Measurements from ENCODE around the gene TMEM97. TPM values are rescaled to one million over a fixed set of nuclear protein-coding genes. Genes with fewer than 3 reads are reported as not detected.

The TMEM97 gene
- total and polyA plus RNA-seq, 9 donors = 18.7 to 93.0 (median 26.0) TPM

GRCh38 chr17:28342313-28342712, 23.3 kb downstream of the TMEM97 start:
- no peaks in the 10 kb centered on the region for H3K9me3 ChIP-seq
- H3K36me3 ChIP-seq = no peaks in the 10 kb centered on the region
- no peak overlapping the region for H3K27ac ChIP-seq
- peaks cover 14% of the 10 kb centered on the region for H3K4me1 ChIP-seq (ENCODE audit: insufficient read depth)
- intact Hi-C loops (cut with DNase I) = no loop called here
- WGBS, 3 donors = 80 to 89% (median 85%) methylated on average over 14 of the region's 14 CpGs
- H3K4me3 ChIP-seq = no peak overlapping the region
- TF ChIP-seq EP300 (IDR thresholded peaks at IDR 0.05) (no peak), POLR2A (IDR thresholded peaks at IDR 0.05) (no peak), CTCF (IDR thresholded peaks at IDR 0.05) (no peak)
- no peak for DNase-seq
- no peaks in the 10 kb centered on the region for H3K27me3 ChIP-seq

- 67 to 81% (median 68%) methylated on average over 10 of the region's 10 CpGs for WGBS, 3 donors
- no peak for DNase-seq
- Histone ChIP-seq H3K4me1 (ENCODE audit: insufficient read depth) (peaks cover 23% of the 10 kb centered on the region), H3K9me3 (no peaks in the 10 kb centered on the region), H3K27ac (no peak overlapping the region), H3K4me3 (no peak overlapping the region), H3K36me3 (no peaks in the 10 kb centered on the region), H3K27me3 (no peaks in the 10 kb centered on the region)
- intact Hi-C loops (cut with DNase I) = no loop called here
- TF ChIP-seq POLR2A (IDR thresholded peaks at IDR 0.05) = no peak
- TF ChIP-seq CTCF (IDR thresholded peaks at IDR 0.05) = no peak
- no peak for TF ChIP-seq EP300 (IDR thresholded peaks at IDR 0.05)
Measured at GRCh38 chr17:28343491-28343932, 24.5 kb downstream of the TMEM97 start.

DNA sequence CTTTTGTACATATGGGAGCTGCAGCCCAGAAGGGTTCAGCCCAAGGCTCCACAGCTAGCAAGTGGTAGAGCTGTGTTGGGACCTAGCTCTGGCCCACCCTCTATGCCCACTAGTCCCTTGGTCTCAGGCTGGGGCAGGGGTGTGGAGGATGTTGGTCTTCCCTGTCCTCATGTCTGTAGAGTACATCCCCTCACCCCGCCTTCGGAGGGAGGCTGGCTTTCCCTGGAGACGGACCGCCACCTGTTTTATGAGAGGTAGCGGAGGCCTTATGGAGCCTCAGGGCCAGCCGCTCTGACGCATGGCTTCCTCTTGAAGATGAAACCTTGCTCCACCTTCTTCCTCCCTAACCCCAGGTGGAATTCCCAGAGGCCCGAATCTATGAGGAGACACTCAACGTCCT, 25.0 kb downstream of the TMEM97 start:
- Histone ChIP-seq H3K9me3 (no peaks in the 10 kb centered on the region), H3K4me3 (no peak overlapping the region), H3K4me1 (ENCODE audit: insufficient read depth) (peaks cover 23% of the 10 kb centered on the region), H3K27me3 (no peaks in the 10 kb centered on the region), H3K36me3 (no peaks in the 10 kb centered on the region), H3K27ac (no peak overlapping the region)
- 93 to 96% (median 93%) methylated on average over 9 of the region's 9 CpGs for WGBS, 3 donors
- DNase-seq = no peak
- intact Hi-C loops (cut with DNase I) = no loop called here
- TF ChIP-seq POLR2A (IDR thresholded peaks at IDR 0.05) = no peak
- TF ChIP-seq EP300 (IDR thresholded peaks at IDR 0.05) = no peak
- no peak for TF ChIP-seq CTCF (IDR thresholded peaks at IDR 0.05)

DNA sequence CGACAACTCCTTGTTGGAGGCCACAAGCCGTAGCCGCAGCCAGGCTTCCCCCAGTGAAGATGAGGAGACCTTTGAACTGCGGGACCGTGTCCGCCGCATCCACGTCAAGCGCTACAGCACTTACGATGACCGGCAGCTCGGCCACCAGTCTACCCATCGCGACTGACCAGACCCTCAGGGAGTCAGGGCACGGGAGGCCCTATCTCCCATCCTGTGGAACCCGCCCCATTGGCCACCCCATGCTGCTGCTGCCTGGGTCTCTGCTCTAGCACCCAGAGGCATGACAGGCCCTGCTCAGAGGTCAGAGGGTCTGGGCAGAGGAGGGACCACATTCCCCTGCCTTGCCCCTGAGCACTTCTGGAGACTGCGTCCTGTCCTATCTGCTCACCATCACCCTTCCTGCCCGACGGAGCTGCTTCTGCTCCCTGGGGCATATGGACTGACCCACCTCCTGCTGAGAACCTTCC, 25.5 kb downstream of the TMEM97 start:
- 90 to 93% (median 93%) methylated on average over 19 of the region's 19 CpGs for WGBS, 3 donors
- DNase-seq = no peak
- H3K36me3 ChIP-seq = no peaks in the 10 kb centered on the region
- H3K27ac ChIP-seq = no peak overlapping the region
- intact Hi-C loops (cut with DNase I) = no loop called here
- H3K4me3 ChIP-seq = no peak overlapping the region
- TF ChIP-seq POLR2A (IDR thresholded peaks at IDR 0.05) = no peak
- no peak for TF ChIP-seq CTCF (IDR thresholded peaks at IDR 0.05)
- no peak for TF ChIP-seq EP300 (IDR thresholded peaks at IDR 0.05)
- no peaks in the 10 kb centered on the region for H3K27me3 ChIP-seq
- H3K4me1 ChIP-seq (ENCODE audit: insufficient read depth) = peaks cover 23% of the 10 kb centered on the region
- no peaks in the 10 kb centered on the region for H3K9me3 ChIP-seq

All from ovary (tissue), 9 donors.